Measurements from ENCODE around the gene SLC22A16.
"Not testable (repeated sequence)": the region's sequence is repeated elsewhere in the genome, so short reads cannot be mapped to it uniquely, and the experiment has no call there.

Gene SLC22A16

DNA sequence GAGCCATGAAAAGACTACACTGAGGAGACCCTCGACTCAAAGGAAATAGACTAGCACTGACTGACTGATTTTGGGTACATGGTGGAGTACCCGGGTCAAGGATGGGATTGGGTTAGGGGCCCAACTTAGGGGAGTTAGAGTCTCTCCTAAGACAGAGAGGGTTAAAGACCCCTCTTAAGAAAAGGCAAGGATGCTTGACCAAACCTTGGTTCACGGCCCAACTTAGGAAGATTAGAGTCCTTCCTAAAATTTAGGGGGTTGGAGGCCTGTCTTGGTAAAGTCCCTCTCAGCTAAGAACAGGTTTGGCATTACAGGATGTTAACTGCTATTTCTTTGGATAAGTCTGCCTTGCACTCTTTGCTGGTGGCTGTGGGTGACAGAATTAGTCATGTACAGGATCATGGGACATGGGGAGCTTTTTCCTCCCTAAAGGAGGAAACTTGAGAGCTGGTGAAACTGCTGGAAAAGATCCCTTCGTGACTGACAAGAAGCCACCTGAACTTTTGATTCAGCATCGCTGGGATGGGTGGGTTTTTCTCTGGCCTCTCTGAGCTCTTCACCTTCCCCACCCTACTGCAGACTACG, 12.3 kb upstream of the SLC22A16 start:
- DNase-seq, result no peak

DNA sequence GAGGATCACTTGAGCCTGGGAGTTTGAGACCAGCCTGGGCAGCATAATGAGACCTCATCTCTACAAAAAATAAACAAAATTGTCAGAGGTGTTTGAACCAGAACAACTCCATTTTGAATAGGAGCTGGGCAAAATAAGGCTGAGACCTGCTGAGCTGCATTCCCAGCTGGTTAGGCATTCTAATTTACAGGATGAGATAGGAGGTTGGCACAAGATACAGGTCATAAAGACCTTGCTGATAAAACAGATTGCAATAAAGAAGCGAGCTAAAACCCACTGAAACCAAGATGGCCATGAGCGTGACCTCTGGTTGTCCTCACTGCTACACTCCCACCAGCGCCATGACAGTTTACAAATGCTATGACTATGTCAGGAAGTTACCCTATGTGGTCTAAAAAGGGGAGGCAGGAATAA, 11.6 kb upstream of the SLC22A16 start:
- not testable (repeated sequence) for DNase-seq

DNA sequence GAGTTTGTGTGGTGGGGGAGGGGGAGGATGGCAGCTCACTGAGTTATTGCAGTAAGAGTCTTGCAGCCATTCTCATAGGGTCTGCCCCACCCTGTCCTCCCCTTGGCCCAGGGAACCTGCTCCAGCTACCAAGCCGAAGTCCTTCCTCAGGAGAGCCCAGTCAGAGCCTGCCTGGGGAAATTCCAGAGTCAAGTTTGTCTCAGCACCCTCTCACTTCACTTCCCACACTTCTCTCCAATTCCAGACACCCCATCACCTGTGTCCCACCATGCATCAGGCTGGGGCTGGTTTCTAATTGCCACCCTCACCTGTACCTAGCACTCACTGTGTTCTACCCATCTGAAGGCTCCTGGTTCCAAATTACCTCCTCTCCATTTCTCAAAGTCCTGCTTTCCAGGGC, 10.3 kb upstream of the SLC22A16 start:
- no peak for DNase-seq

DNA sequence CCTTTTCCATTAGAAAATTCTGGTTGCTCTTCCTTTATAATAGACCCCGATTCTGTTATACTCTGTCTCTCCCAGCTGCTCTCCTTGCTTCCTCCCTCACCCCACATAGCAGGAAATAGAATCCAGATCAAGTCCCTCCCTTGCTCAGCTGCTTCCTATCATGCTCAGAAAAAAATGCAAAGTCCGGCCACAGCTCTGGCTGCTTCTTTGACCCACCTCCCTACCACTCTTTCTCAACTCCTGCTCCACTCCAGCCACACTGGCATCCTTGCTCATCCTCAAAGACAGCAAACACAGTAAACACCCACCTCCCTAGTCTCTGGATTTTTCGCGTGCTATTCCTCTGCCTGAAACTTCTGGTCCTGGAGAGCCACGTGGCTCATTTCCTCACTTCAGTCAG, 9.1 kb upstream of the SLC22A16 start:
- DNase-seq, result no peak

DNA sequence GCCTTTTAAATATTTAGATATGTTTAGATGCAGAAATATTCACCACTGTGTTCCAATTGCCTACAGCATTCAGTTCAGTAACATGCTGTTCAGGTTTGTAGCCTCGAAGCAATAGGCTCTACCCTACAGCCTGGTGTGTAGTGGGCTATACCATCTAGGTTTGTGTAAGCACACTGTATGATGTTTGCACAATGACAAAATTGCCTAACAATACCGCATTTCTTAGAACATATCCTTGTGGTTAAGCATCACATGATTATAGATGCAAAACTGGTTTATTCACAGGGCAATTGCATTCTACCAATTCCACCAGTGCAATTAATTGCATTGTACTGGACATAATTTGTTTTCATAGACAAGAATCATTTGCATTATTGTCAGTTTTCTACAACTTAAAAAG, 7.9 kb upstream of the SLC22A16 start:
- no peak for DNase-seq

DNA sequence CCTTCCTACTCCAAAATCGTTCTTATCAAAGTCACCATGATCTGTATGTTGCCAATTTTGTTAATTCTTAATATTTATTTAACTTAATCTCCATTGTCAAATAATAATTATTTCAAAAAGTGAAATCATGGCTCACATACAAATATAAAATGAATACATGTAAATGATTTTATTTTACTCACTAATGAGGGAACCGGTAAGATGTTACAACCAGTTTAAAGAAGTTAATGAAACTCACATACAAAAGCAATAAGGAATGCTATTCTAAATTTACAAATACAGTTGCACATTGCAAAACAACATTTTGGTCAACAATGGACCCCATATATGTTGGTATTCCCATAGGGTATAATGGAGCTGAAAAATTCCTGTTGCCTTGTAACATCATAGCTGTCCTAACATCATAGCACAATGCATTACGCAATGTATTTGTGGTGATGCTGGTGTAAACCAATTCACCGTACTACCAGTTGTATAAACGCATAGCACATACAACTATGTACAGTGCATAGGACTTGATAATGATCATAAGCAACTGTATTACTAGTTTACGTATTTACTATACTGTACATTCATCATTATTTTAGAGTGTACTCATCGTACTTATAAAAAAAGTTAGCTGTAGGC, 6.5 kb upstream of the SLC22A16 start:
- no peak for DNase-seq

DNA sequence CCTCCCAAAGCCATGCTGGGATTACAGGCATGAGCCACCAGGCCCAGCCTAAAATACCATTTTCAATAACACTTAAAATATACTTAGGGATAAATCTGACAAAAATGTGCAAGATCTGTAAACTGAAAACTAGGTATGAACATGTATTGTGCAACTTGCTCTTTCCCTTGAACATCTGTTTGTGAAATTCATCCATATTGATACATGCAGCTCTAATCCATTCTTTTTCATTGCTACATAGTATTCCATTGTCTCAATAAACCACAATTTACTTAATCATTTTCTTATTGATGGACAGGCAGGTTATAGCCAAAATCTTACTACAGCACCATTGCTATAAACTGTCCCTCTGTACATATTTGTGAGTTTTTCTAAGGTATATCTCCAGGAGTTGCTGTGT, 4.7 kb upstream of the SLC22A16 start:
- no peak for DNase-seq

DNA sequence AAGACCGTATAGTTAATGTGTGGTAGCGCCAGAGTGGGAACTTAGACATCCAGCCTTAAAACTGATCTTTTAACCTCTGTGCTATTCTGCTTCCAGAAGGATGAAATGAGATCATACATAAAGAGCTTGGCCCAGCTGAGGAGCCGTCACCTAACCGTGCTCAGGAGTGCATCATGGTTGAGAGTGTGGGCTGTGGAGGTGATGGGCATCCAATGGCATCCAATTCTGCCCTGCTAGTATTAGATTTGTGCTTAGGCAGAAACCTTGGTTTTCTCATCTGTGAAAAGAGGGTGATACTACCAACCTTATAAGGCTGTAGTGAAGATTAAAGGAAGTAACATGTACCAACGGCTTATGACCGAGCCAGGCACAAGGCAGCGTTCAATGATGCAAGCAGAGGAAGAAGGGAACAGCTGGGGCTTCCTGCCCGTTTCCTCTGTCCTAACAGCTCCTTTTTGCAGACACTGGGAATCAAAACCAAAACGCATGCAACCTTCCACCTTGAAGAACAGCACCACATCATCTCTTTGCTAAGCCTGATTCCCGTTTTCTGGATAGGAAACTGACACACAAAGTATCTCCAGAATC, 1.3 kb downstream of the SLC22A16 start:
- no peak for DNase-seq

DNA sequence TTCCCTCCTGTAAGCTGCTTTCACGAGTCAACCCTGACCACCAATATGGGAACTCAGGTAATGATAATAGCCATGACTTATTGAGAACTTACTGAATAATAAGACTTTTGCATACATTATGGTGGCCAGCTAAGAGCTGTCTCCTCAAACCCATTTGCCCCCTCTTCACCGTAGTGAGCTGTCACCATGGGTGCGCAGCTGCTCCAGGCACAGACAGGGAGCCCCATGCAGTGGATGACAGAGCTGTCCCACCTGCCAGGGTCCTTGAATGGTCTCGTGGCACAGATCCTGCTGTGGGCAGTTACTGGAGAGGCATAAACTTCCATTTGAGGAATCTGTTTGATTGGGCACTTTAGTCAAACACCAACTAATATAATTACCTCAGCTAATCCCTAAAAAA, 1.9 kb downstream of the SLC22A16 start:
- DNase-seq, result no peak

DNA sequence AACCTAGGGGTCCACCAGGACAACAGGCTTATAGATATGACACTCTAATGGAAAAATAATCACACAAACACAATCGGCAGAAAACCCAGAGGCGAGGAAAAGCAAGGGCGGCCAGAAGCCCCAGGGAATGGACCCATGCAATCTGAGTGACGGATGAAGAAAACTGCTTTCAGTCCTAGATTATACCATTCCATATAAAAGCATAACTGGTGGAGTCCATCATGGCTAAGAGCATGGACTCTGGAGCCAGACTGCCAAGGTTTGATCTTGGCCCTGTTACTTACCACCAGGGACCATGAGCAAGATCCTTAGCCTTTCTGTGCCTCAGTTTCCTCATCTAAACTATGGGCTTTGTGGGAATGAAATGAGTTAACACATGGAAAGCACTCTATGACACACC, 3.7 kb downstream of the SLC22A16 start:
- no peak for DNase-seq

DNA sequence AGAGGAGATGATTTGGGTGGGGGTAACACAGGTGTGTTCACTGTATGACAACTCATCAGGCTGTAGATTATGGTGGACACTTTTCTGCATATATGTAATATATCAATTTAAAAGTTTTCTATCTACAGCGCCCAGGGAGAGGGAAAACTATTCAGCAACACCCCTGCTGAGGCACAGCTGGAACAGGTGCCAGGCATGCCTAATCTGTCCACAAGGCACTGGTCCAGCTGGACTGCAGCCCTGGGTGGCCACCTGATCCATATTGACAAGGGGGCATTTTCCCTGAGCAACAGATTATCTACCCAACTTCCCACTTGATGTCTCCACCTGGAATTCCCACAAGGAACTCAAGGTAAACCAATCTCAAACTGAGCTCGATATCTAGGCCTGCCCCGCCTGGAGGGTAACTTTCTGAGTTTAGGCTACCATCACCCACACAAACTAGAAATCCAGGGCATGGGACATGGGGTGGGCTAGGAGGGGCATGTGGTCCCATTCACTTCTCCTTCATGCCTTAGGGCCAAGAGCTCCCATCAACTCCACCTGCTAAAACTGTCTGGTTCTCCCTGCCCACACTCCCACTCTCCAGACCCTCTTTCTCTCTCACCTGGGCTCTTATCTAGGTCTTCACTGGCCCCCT, 4.6 kb downstream of the SLC22A16 start:
- DNase-seq, result no peak

DNA sequence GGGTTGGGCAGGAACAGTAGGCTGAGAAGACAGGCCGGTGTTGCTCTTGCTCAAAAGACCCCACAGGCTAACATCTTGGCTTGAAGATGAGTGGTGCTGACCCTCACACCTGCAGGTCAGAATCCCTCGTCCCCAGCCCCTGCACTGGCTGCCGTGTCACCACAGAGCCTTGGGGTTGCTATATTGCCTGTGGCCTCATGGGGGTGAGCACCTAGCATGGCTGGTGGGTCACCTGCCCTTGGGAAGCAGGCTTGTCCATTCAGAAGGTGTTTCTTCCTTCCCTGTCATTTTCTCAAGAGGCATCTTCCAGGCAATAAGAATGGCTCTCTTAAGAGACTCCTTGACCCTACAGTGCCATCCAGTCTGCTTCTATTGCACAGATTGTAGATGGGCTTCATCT, 7.7 kb downstream of the SLC22A16 start:
- DNase-seq, result no peak

DNA sequence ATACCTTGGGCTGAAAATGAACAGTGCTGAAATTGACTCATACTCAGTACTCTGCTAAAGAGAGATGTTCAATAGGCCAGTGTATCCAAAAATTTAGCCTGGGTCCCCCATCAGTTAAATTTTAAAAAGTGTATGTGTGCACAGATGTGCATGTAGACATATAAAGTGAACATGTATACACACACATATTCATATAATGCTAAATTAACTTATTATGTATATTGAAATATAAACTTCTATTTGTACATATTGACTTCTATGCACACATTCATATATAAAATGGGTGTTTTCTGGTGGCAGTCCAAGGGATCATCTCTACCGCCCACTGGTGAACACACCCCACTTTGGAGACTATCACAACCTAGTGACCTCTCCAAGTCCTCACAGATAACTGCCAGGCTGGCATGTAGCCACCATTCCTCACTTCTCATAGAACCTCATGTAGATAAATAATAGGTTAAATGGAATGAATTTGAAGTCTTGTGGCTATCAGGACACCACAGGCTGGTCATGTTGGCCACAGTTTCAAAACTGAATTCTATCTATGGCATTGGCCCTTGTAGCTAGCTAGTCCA, 8.8 kb downstream of the SLC22A16 start:
- DNase-seq, result no peak

DNA sequence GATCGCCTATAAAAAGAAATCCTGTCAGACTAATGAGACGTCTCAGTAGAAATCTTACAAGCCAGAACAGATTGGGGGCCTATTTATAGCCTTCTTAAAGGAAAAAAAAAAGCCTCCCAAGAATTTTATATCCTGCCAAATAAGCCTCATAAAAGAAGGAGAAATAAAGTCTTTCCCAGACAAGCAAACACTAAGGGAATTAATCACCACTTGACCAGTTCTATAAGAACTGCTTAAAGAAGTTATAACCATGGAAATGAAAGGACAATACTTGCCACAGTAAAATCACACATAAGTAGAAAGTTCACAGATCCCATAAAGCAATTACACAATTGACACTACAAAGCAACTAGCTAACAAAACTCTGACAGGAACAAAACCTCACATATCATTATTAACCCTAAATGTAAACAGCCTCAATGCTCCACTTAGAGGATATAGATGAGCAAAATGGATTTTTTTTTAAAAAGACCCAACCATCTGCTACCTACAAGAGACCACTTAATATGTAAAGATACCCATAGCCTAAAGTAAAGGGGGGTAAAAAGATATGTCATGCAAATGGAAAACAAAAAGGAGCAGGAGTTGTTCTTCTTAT, 13.4 kb downstream of the SLC22A16 start:
- DNase-seq, result no peak

DNA sequence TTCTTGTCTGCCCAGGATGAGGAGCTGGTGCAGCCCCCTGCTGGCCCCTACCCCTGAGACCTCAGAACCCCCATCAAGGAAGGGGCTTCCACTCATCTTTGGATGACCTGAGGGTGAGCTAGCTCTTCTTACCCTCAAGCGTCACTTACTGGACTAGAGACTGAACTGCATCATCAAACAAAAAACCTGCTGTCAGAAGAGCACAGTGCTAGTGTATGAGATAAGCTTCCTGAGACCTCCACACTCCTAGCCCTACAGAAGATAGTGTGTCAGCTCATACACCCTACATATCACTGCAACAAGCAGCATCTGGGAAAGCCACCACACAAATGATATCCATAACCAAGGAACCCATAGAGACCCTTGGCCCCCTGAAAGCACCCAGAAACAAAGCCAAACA, 15.0 kb downstream of the SLC22A16 start:
- DNase-seq, result no peak

DNA sequence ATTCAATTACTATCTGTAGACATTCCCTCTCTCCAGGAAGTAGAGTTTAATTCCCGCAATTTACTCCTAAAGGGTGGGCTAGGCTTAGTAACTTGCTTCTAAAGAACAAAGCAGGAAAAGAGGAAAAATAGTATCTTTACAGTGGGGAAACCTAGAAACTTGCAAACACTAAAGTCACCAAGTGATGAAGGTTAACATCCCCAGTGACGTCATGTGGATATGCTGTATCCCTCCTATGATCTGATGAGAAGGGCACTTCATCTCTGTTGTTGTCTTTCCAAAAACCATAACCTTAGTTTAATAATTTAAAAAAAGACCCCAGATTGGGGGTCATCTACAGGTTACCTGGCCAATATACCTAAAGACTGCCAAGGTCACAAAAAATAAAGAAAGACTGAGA, 17.3 kb downstream of the SLC22A16 start:
- DNase-seq, result no peak

DNA sequence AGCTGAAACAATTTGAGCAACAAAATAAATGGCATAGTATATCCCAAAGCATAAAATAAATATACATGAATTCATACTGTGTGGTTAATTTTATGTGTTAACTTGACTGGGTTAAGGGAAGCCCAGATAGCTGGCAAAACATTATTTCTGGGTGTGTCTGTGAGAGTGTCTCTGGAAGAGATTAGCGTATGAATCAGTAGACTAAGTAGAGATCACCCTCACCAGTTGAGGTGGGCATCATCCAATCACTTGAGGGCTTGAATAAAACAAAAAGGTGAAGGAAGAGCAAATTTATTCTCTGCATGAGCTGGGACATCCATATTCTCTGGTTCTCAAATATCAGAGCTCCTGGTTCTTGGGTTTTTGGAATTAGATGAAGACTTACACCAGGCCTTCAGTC, 17.9 kb downstream of the SLC22A16 start:
- DNase-seq, result no peak

DNA sequence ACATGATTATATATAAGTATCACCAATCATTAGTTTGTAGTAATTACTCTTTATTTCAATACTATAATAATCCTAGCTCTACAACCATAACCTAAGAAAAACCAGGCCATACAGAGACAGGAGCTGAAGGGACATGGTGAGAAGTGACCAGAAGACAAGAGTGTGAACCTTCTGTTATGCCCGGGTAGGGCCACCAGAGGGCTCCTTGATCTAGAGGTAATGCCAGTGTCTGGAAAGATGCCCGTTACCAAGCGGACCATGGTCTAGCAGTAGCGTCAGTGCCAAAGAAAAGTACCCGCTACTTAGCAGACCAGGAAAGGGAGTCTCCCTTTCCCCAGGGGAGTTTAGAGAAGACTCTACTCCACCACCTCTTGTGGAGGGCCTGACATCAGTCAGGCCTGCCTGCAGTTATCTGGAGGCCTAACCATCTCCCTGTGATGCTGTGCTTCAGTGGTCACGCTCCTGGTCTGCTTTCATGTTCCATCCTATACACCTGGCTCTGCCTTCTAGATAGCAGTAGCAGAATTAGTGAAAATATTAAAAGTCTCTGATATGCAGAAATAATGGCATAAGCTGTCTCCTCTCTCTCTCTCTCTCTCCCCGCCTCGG, 18.7 kb downstream of the SLC22A16 start:
- DNase-seq, result not testable (repeated sequence)

DNA sequence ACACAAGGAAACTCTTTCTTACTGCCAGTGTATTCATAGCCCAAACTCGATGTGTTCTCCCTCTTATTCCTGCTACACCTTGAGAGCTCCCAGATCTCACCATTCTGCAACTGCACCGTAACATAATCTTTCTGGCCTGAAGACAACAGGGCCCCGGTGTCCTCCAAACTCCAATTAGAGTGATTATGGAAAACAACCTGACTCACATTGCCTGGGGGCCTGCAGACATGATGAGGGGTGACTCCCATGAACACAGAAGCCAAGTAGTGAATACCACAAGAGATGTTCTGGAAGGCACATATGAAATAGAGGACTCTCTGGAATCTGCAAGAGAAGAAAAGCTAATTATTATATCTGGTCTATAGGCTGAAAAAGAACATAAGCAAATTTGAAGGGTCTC, 19.7 kb downstream of the SLC22A16 start:
- no peak for DNase-seq

DNA sequence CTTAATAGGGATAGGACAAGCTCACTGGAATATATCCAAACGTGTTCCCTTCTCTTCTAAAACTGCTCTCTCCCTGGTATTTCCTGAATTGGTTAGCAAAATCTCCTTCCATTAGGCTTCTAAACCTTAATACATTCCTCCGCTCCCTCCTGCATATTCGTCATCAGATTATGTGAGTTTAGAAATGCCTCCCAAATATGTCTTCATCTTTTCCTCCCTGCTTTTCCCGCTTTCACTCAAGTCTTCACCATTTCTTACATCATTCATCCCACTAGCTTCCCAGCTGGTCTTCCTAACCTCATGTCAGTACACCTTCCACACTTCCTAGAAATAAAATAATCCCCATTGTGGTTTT, 26.9 kb downstream of the SLC22A16 start:
- no peak for DNase-seq

DNA sequence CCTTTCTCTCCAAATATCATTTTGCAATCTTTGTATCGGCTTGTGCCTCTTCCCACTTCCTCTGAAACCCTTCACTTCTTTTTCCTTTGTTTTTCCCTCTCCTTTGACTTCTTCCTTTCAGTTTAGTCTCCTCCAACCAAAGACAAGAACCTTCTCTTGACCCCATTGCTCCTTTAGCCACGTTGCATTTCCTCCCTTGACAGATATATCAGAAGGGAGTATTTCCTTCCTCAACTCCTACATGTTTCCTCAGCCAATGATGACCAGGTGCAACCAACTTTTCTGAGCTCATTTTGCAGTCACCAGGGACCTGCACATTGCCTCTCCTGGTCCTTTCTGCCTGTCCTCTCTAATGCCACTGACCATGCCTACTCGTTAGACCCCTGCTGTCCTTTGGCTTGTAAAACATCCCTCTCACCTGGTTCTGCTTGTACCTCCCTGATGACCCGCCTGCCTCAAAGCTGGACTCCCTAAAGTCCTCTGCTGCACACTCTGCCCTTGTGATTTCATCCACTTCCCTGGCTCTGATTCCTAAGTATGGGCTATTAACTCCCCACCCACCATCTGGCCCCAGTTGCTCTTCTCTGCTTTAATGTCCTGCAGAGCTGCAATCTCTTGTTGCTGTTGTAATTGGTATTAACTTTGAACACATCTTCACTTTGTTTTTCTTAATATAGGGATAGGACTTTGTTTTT, 27.4 kb downstream of the SLC22A16 start:
- DNase-seq, result no peak

DNA sequence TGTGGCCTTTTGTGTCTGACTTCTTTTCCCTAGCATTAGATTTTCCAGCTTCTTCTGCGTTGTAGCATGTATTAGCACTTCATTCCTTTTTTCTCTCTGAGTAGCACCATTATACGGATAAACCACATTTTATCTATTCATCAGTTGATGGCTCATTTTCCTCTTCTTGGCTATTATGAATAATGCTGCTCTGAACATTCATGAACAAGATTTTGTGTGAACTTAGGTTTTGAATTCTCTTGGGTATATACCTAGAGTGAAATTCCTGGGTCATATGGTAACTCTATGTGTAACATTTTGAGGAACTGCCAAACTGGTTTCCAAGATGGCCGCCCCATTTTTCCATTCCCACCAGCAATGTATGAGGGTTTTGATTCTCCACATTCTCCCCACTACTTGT, 28.7 kb downstream of the SLC22A16 start:
- DNase-seq, result no peak

DNA sequence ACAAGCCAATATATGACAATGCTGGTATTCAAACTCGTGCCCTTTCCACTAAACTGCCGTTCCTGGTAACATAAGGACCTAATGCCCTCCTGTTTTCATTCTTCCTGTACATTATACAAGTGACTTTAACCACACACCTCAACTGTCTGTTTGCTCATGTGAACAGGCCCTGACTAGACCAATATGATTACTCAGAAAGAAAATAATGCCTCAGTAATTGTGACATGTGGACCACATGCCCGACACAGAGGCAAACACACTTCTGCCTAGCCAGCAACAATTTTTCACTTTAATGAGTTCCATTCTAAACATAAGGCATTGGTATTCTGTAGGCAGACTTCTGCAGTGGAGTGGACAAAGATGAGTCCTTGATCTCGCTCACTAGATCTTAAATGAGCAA, 30.0 kb downstream of the SLC22A16 start:
- DNase-seq, result no peak

All from activated effector memory CD4-positive, alpha-beta T cell treated with anti-CD3 and anti-CD28 coated beads, Interleukin-2, amount 50 U/mL, for 16 hours (primary cell).